Measurements from ENCODE around the gene WDR64. TPM values are rescaled to one million over a fixed set of nuclear protein-coding genes. Genes with fewer than 3 reads are reported as not detected.

The WDR64 gene
- total and polyA plus RNA-seq, 2 experiments from 2014 or later, result 0.07 TPM; not detected in 1

DNA sequence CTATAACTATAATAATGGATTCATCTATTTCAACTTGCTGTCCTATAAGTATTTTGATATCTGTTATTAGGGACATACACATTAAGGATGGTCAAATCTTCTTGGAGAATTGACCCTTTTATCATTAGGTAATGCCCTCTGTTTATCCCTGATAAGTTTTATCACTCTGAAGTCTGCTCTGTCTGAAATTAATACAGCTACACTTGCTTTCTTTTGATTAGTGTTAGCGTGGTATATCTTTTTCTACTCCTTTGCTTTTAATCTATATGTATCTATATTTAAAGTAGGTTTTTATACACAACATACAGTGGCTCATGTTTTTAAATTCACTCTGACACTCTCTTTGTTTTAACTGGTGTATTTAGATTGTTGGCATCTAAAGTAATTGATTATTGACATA lies 126.0 kb downstream of the WDR64 start:
- Histone ChIP-seq H3K4me2 (no peak overlapping the region), H3K4me3 (no peak overlapping the region), H3K9me3 (ENCODE audit: low read depth) (no peaks in the 10 kb centered on the region), H4K20me1 (ENCODE audit: insufficient read depth, poor library complexity, severe bottlenecking) (no peaks in the 10 kb centered on the region), H3K36me3 (replicated peaks; ENCODE audit: insufficient read depth, low read depth) (no peaks in the 10 kb centered on the region), H3K4me1 (ENCODE audit: insufficient read depth) (no peaks in the 10 kb centered on the region), H2AFZ (no peak overlapping the region), H3K27me3 (no peaks in the 10 kb centered on the region), H3K27ac (no peak overlapping the region), H3K9me2 (replicated peaks; ENCODE audit: insufficient read depth) (no peaks in the 10 kb centered on the region), H3K79me2 (no peaks in the 10 kb centered on the region)
- 94% methylated on average over 1 of the region's 1 CpG for WGBS (ENCODE audit: low lambda C conversion rate, missing lambda C conversion rate)
- TF ChIP-seq EZH2phosphoT487 (IDR thresholded peaks at IDR 0.05; ENCODE audit: low read depth, severe bottlenecking, unreplicated experiment) (no peak), EZH2 (IDR thresholded peaks at IDR 0.05; ENCODE audit: borderline replicate concordance) (no peak)
- DNase-seq (ENCODE audit: low spot score), result no peak

DNA sequence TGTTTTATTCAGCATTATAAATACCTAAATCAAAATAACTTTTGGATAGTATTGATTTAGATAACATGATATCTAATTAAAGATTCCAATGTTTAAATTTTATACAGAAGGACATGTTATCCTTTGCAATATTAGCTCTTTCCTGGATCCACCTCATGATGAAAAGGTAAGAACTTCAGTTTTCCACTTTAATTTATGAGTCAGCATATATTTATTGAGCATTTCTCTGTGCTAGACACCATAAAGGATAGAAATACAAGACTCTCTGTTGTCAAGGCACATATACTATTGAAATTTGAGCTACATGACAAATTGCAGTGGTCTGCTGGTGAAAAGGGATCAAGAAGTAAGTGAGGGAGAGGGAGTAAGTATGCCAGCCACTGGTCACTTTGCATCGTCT lies 127.8 kb downstream of the WDR64 start:
- H3K4me1 ChIP-seq (ENCODE audit: insufficient read depth), result no peaks in the 10 kb centered on the region
- no peaks in the 10 kb centered on the region for H3K9me3 ChIP-seq (ENCODE audit: low read depth)
- H3K27me3 ChIP-seq, result no peaks in the 10 kb centered on the region
- no peak overlapping the region for H3K4me2 ChIP-seq
- H3K79me2 ChIP-seq, result no peaks in the 10 kb centered on the region
- no peak for TF ChIP-seq EZH2phosphoT487 (IDR thresholded peaks at IDR 0.05; ENCODE audit: low read depth, severe bottlenecking, unreplicated experiment)
- TF ChIP-seq, protein P1, sequence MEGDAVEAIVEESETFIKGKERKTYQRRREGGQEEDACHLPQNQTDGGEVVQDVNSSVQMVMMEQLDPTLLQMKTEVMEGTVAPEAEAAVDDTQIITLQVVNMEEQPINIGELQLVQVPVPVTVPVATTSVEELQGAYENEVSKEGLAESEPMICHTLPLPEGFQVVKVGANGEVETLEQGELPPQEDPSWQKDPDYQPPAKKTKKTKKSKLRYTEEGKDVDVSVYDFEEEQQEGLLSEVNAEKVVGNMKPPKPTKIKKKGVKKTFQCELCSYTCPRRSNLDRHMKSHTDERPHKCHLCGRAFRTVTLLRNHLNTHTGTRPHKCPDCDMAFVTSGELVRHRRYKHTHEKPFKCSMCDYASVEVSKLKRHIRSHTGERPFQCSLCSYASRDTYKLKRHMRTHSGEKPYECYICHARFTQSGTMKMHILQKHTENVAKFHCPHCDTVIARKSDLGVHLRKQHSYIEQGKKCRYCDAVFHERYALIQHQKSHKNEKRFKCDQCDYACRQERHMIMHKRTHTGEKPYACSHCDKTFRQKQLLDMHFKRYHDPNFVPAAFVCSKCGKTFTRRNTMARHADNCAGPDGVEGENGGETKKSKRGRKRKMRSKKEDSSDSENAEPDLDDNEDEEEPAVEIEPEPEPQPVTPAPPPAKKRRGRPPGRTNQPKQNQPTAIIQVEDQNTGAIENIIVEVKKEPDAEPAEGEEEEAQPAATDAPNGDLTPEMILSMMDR (IDR thresholded peaks at IDR 0.05; ENCODE audit: poor library complexity), result no peak
- no peak for TF ChIP-seq EZH2 (IDR thresholded peaks at IDR 0.05; ENCODE audit: borderline replicate concordance)
- H2AFZ ChIP-seq, result no peak overlapping the region
- H3K27ac ChIP-seq, result no peak overlapping the region
- no peaks in the 10 kb centered on the region for H3K9me2 ChIP-seq (replicated peaks; ENCODE audit: insufficient read depth)
- no peaks in the 10 kb centered on the region for H3K36me3 ChIP-seq (replicated peaks; ENCODE audit: insufficient read depth, low read depth)
- DNase-seq (ENCODE audit: low spot score), result no peak
- no peaks in the 10 kb centered on the region for H4K20me1 ChIP-seq (ENCODE audit: insufficient read depth, poor library complexity, severe bottlenecking)
- no peak overlapping the region for H3K4me3 ChIP-seq
- WGBS (ENCODE audit: low lambda C conversion rate, missing lambda C conversion rate), result 96% methylated on average over 1 of the region's 1 CpG

DNA sequence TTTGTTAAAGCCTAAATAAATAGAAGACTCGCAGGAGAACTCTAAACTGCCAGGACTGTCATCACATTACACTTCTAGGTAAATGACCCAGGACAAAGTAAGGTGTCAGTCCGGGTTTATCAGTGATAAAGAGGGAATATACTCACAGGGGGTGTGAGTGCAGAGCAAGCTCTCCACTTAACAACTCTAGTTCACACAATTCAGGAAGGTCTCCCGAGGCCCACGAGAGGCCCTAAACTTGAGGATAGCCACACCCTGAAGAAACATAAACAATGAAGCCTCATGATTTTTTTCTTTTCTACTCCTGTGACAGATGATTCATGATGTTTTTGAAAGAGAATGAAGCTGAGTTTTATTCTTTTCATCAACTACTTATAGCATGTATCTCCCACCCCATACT lies 130.3 kb downstream of the WDR64 start:
- TF ChIP-seq EZH2phosphoT487 (IDR thresholded peaks at IDR 0.05; ENCODE audit: low read depth, severe bottlenecking, unreplicated experiment) (no peak), EZH2 (IDR thresholded peaks at IDR 0.05; ENCODE audit: borderline replicate concordance) (no peak)
- TF ChIP-seq, protein P1 (IDR thresholded peaks at IDR 0.05; ENCODE audit: poor library complexity), result no peak
- no peak overlapping the region for H3K4me3 ChIP-seq
- no peak for DNase-seq (ENCODE audit: low spot score)
- no peaks in the 10 kb centered on the region for H3K36me3 ChIP-seq (replicated peaks; ENCODE audit: insufficient read depth, low read depth)
- no peaks in the 10 kb centered on the region for H3K4me1 ChIP-seq (ENCODE audit: insufficient read depth)
- no peak overlapping the region for H3K4me2 ChIP-seq
- H3K27me3 ChIP-seq, result no peaks in the 10 kb centered on the region
- no peaks in the 10 kb centered on the region for H3K9me3 ChIP-seq (ENCODE audit: low read depth)
- no peaks in the 10 kb centered on the region for H3K79me2 ChIP-seq
- H3K9me2 ChIP-seq (replicated peaks; ENCODE audit: insufficient read depth), result no peaks in the 10 kb centered on the region
- WGBS (ENCODE audit: low lambda C conversion rate, missing lambda C conversion rate), result 31% methylated on average over 4 of the region's 4 CpGs
- no peaks in the 10 kb centered on the region for H4K20me1 ChIP-seq (ENCODE audit: insufficient read depth, poor library complexity, severe bottlenecking)
- no peak overlapping the region for H2AFZ ChIP-seq
- H3K27ac ChIP-seq, result no peak overlapping the region

DNA sequence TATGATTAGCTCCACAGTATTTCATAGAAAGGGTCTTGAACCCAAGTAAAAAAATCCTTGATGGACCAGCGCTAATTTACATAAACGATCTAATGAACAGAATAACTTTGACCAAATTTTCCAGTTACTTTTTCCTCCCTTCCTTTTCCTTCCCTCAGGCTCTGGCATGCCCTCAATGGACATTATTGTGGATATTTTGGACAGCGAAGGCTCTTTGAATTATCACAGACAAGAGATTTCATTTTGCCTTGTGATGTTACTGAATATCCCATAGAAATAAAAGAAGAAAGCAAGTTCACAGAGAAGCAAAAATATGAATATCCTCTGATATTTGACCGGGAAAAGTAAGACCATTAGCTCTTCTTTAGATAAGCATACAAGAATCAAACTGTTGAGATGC lies 135.6 kb downstream of the WDR64 start:
- no peak overlapping the region for H3K4me2 ChIP-seq
- DNase-seq (ENCODE audit: low spot score), result no peak
- 92% methylated on average over 4 of the region's 4 CpGs for WGBS (ENCODE audit: low lambda C conversion rate, missing lambda C conversion rate)

More for the DNA sequence above, 135.6 kb downstream of the WDR64 start:
- no peaks in the 10 kb centered on the region for H3K79me2 ChIP-seq
- no peak overlapping the region for H3K27ac ChIP-seq
- H2AFZ ChIP-seq, result no peak overlapping the region
- H3K27me3 ChIP-seq, result no peaks in the 10 kb centered on the region
- H3K9me2 ChIP-seq (replicated peaks; ENCODE audit: insufficient read depth), result no peaks in the 10 kb centered on the region
- H3K4me3 ChIP-seq, result no peak overlapping the region
- no peaks in the 10 kb centered on the region for H3K9me3 ChIP-seq (ENCODE audit: low read depth)
- H3K4me1 ChIP-seq (ENCODE audit: insufficient read depth), result no peaks in the 10 kb centered on the region
- TF ChIP-seq EZH2phosphoT487 (IDR thresholded peaks at IDR 0.05; ENCODE audit: low read depth, severe bottlenecking, unreplicated experiment) (no peak), EZH2 (IDR thresholded peaks at IDR 0.05; ENCODE audit: borderline replicate concordance) (no peak)
- TF ChIP-seq, protein P1 (IDR thresholded peaks at IDR 0.05; ENCODE audit: poor library complexity), result no peak
- no peaks in the 10 kb centered on the region for H4K20me1 ChIP-seq (ENCODE audit: insufficient read depth, poor library complexity, severe bottlenecking)
- H3K36me3 ChIP-seq (replicated peaks; ENCODE audit: insufficient read depth, low read depth), result no peaks in the 10 kb centered on the region

Data from hepatocyte (in vitro differentiated cells).